HG03064 (cell line): Measurements from ENCODE around the gene HS3ST3A1.

ENCODE experiments used
- ATAC-seq: cut with Tn5 transposase; IDR thresholded peaks from one replicate; pipeline ENCODE4 v1.9.1; 2021; ENCODE audit warnings: low read depth; ENCODE audit not compliant: unreplicated experiment

HS3ST3A1 gene

DNA sequence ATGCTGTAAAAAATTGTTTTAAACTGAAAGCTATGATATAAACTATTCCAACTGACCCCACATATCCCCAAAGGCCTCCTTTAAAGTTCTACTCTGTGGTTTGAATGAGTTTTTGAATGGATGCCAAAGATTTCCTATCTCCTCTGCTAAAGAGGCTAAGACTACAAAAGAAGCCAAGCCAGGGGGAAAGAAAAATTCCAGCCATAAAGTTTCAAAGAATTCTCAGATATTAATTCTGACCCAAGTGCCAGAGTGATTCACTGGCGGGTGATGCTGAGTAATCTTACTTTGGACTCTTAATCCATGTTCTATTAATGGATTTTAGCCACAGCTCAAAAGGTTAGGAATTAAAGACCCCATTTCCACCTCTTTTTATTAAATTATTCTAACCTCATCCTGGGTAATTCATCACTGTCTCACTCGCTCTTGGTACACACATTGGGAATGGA, 60.7 kb downstream of the HS3ST3A1 start:
- ATAC-seq, result no peak

DNA sequence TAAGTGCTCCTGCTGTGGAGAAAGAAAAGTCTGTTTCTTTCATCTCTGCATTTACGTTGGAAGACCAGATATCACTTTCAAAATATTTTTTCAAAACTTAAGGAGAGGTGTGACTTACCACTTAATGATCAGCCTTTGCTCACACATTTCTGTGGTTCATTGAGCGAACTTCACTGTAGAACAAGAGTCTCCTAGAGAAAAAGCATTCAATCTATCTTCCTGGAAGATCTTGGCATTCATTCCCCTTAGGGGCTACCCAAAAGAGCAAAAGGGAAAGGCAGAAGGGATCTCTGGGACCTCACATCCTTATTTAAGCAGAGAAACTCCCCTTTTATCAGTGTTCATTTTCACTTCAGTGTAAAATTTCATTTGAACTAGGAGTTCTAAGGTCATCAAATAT, 61.2 kb downstream of the HS3ST3A1 start:
- ATAC-seq, result no peak

DNA sequence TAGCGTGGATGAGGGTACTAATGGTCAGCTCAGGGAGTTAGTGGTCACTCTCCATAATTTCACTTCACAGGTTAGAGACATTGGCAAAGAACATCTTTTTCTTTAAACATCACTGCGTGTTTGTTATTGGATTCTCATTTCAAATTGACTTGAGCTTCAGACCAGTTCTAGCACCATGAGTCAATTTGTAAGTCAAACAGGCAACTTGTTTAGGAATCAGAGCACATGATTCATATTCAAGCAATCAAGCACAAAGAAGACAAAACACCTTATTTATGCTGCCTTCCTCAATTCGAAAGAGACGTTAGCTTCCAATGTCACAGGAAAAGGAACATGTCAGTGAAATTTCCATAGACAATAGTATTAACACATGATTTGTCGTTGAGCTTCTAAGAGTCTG, 62.3 kb downstream of the HS3ST3A1 start:
- ATAC-seq, result no peak

DNA sequence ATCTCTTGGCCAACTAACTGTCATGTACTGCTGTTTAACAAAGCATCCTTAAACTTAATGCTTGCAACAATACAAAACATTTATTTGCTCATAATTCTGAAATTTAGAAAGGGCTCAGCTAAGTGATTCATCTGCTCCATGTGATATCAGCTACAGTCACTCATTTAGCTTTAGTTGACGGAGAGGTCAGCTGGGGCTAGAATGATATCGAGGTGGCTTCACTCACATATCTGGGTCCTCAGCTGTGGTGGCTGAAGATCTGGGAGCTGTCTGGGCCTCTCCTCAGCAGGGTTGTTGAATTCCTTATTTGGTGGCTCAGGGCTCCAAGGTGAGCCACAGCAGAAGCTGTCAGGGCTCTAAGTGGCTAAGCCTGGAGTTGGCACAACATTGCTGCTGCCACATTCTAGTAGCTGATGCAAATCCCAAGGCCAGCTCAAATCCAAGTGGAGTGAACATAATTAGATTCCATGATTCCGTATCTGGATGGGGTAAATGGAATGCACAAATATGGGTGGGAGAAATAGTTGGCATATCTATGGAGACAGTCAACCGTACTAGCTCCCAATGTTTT, 62.8 kb downstream of the HS3ST3A1 start:
- no peak for ATAC-seq

DNA sequence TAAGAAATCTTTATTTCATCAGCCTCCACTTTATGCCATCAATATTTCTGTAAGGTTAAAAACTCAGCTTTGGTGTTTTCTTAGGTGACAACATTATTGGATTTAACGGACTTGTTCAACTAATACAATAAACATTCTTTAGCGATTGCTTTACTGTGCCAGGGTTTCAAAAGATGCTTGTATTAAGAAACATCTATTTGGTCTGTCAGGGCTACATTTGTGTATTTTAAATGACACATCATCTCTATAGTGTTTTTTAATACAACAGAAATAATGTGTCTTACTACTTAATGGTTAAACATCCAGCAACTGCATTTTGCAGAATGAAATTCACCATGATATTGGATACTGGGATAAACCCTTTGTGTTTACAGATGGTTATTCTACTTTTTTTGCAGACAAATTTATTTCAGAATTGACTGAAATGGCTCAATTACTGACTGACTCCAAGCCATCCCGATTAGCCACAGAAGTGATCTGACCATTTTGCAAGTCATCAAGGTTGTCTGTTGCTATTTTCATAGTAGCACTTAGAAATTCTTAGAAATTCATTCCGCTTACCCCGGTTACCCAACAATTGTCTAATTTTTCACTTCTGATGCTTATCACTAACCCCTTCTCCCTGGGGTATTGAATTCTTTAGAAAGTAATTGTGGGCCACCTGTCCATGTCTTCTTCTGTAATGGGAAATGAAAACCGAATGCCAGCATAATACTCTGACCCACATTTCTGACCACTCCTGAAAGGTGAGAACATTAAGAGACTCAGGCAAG, 63.7 kb downstream of the HS3ST3A1 start:
- no peak for ATAC-seq

DNA sequence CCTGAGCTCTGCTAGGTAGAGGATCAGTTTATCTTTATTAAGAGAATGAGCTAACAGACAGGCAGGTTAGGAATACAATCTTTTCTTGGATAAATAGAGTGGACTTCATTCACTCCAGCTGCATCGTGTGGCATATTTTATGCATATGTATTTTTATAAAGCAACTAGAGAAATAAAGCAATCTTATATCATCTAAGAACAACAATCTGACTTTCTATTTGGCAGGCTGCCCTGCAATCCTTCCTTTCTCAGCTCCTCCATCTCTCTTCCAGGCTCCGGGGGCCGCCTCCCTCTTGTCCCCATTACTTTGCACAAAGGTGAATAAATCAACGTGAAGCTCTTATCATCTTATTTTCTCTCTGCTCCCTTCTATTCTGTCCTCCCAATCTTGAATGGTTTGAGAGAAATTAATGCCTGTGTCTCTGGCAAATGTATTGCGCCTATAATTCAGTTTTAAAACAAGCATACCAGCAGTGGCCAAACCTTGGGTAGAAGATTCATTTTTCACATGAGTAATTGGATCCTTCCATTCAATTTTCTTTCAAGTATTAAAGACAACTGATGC, 64.5 kb downstream of the HS3ST3A1 start:
- ATAC-seq, result no peak

DNA sequence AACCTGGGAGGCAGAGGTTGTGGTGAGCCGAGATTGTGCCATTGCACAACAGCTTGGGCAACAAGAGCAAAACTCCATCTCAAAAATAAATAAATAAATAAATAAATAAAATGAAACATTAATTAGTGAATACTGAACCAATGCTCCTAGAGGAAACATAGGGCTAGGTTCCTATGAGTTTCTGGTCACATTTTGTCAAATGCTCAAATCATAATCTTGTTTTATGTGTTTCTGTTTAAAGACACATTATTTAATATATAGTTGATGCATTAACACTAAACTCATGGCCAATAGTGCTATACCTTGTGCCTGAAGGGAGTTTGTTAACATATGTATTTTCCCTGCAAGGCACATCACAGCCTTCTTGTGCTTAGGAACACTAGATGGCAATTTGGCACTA, 66.8 kb downstream of the HS3ST3A1 start:
- ATAC-seq, result no peak

GRCh38 chr17:13531721-13532120, 70.0 kb downstream of the HS3ST3A1 start:
- ATAC-seq, result no peak

GRCh38 chr17:13525876-13526275, 75.9 kb downstream of the HS3ST3A1 start:
- ATAC-seq, result no peak

- ATAC-seq, result no peak
Measured at GRCh38 chr17:13523164-13523563, 78.6 kb downstream of the HS3ST3A1 start.

GRCh38 chr17:13522749-13523148, 79.0 kb downstream of the HS3ST3A1 start:
- ATAC-seq, result no peak

DNA sequence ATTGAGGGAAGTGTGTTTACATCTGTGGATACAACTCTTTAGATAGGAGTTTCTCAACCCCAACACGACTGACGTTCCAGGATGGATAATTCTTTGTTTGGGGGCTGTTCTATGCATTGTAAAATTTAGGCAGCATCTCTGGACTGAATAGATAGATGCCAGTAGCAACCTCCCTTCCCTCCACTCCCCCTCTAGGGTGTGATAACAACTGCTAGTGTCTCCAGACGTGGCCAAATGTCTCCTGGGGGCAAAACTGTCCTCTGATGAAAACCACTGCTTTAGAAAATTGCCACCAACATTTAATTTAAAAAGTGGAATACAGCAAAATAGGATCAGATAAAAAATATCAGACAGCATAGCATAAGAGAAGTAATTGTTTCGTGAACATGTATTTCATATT, 79.9 kb downstream of the HS3ST3A1 start:
- no peak for ATAC-seq

GRCh38 chr17:13520899-13521572, 80.7 kb downstream of the HS3ST3A1 start:
- no peak for ATAC-seq

DNA sequence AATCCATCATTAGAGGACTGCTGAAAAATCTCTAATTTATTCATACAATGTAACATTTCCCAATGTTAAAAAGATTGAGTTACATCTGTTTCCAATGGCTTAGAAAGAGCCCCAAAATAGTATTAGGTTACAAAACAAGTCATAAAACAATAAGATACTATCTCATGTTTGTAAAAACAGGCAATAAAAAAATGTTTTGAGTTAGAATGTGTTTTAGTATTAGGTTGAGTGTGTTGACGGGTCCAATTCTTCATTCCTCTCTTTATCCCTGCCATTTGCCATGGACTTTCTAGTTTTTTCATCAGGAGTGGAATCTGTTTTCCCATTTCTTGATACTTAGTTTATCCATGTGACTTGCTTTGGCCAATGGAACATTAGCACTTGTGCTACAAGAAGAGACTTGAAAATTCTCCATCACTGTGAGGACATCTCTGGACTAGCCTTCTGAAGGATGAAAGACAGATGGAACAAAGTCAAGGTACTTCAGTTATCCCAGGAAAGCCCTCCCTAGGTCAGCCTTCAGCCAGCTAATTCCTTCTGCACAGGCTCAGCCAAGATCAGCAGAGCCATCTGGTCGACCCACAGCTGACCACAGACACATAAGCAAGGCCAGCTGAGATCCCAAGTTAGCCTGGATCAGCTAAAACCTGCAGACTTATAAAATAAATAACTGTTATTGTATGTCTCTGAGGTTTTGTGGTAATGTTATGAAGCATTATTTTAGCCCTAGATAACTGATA, 83.3 kb downstream of the HS3ST3A1 start:
- no peak for ATAC-seq

DNA sequence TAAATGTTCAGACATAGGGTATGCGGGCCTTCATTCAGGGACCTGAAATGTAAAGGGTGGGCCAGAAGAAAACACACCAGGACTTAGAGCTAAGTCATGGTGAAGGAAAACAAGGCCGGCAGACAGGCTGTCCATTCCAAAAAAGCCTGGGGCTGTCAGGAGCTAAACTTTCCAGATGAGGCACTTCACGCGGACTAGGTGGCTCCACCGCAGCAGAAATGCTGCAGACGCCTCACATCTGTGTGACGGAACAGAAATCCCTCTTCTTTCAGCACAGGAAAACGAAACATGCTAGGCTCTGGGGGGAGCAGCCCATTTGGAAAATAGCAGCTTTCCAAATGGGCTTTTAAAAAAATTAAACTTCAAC, 88.7 kb downstream of the HS3ST3A1 start:
- no peak for ATAC-seq

- no peak for ATAC-seq
Measured at GRCh38 chr17:13510062-13510461, 91.7 kb downstream of the HS3ST3A1 start.

DNA sequence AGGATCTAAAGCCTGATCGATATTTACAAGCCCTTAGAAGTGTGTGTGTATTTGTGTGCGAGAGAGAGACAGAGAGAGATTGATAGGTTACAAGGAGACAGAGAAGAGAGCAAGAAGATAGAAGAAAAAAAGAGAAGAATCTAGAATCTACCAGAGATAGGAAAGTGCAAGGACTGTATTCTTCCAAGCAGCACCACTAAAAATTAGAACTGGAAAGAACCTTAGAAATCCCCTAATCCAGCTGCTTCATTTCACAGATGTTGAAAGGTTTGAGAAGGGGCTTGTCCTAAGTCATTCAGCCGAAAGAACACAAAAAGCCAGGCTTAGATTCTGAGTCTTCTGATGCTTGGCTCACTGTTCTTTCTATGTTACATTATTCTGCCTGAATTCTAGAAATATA, 92.2 kb downstream of the HS3ST3A1 start:
- no peak for ATAC-seq

GRCh38 chr17:13508896-13509295, 92.8 kb downstream of the HS3ST3A1 start:
- no peak for ATAC-seq

DNA sequence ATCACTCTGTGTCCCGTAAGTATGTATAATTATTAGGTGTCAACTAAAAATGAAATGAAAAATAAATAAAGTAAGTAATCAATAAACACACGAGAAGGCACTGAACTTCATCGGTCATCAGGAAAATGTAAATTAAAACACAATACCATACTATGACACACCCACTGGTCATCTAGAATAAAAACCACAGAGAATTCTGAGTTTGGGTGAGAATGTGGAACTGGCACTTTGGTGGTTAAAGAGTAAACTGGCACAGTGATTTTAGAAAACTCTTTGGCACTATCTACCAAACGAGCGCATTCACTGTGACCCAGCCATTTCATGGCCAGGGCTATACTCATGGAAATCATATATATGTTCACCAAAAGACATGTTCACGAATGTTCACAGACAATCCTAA, 98.2 kb downstream of the HS3ST3A1 start:
- no peak for ATAC-seq

DNA sequence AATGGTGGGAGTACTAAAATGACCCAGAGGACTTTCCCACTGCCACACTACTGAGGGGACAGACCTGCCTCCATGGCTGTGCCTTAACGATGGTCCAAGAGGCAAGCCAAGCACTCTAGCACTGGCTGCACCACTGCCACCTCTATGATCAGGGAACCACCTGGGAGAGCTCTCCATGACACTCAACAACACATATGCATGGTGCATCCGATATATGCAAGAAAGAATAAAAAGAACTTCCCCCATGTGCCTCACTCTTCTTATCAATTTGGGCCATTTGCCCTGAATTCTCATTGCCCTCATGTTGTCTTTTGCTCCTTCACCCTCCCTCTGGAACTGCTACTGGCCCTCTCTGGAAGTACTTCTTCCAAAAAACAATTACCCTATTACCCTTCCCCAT, 99.5 kb downstream of the HS3ST3A1 start:
- no peak for ATAC-seq

DNA sequence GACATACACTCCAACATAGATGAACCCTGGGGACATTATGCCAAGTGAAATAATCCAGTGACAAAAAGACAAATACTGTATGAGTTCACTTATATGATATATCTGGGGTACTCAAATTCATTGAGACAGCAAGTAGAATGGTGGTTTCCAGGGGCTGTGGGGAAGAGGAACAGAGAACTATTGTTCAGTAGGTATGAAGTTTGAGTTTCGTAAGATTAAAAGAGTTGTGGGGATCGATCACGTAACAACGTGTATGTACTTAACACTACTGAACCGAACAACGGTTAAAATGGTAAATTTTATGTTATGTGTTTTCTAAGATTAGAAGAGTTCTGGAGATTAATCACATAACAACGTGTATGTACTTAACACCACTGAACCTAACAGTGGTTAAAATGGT, 100.8 kb downstream of the HS3ST3A1 start:
- ATAC-seq, result no peak
